Measurements from ENCODE around the gene BRWD1. TPM values are rescaled to one million over a fixed set of nuclear protein-coding genes. Genes with fewer than 3 reads are reported as not detected.

The BRWD1 gene
- polyA plus RNA-seq, 1 donor (not counting 4 experiments of a cell fraction or from before 2014, with no cell fraction given) = 15.1 TPM

DNA sequence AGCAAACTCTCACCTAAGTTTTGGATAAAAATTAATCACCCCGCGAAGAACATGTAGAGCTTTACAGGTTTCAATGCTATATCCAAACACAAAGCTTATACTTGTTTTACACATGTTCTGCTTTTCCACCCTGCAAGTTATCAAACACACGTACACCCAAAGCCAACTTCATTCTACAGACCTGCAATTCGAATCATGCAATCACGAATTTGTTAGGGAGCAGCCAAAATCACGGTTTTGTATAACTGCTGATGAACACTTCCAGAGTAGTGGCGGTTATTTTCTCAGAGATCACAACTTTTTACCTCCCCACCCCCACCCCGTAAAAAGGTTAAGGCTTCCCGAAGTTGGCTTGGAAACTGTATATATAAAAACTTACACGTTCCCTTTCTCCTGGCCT lies 34.1 kb upstream of the BRWD1 start:
- TF ChIP-seq EZH2 (IDR thresholded peaks at IDR 0.05; ENCODE audit: low read length) = no peak
- TF ChIP-seq, protein P1, sequence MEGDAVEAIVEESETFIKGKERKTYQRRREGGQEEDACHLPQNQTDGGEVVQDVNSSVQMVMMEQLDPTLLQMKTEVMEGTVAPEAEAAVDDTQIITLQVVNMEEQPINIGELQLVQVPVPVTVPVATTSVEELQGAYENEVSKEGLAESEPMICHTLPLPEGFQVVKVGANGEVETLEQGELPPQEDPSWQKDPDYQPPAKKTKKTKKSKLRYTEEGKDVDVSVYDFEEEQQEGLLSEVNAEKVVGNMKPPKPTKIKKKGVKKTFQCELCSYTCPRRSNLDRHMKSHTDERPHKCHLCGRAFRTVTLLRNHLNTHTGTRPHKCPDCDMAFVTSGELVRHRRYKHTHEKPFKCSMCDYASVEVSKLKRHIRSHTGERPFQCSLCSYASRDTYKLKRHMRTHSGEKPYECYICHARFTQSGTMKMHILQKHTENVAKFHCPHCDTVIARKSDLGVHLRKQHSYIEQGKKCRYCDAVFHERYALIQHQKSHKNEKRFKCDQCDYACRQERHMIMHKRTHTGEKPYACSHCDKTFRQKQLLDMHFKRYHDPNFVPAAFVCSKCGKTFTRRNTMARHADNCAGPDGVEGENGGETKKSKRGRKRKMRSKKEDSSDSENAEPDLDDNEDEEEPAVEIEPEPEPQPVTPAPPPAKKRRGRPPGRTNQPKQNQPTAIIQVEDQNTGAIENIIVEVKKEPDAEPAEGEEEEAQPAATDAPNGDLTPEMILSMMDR (optimal IDR thresholded peaks at IDR 0.05 in 1 of 3, IDR thresholded peaks at IDR 0.05 in 1 of 3, conservative IDR thresholded peaks at IDR 0.05 in 1 of 3; ENCODE audit: extremely low read depth in 1 of 3, insufficient read depth in 2 of 3, low read length in 3 of 3) = no peak
- Histone ChIP-seq H3K9me1 (ENCODE audit: control insufficient read depth, extremely low read depth, insufficient read depth, low read length) (no peaks in the 10 kb centered on the region), H3K4me2 (ENCODE audit: control insufficient read depth, extremely low read depth, insufficient read depth, low read depth, low read length) (peak overlapping the region; percentile 98), H2AFZ (ENCODE audit: control insufficient read depth, low read length) (no peak overlapping the region), H3K9ac (ENCODE audit: control insufficient read depth, extremely low read depth, insufficient read depth, low read length) (peak overlapping the region; percentile 95), H3K27me3 (ENCODE audit: control insufficient read depth, extremely low read depth, insufficient read depth, low read length) (no peaks in the 10 kb centered on the region), H4K20me1 (ENCODE audit: control insufficient read depth, extremely low read depth, insufficient read depth, low read length) (peaks cover 8% of the 10 kb centered on the region), H3K27ac (ENCODE audit: control insufficient read depth, insufficient read depth, low read length) (peak overlapping the region; percentile 87), H3K4me1 (ENCODE audit: control insufficient read depth, extremely low read depth, insufficient read depth, low read length) (peaks cover 24% of the 10 kb centered on the region), H3K79me2 (ENCODE audit: control insufficient read depth, insufficient read depth, low read length) (peaks cover 38% of the 10 kb centered on the region), H3K9me3 (ENCODE audit: control insufficient read depth, low read depth, low read length) (no peaks in the 10 kb centered on the region), H3K36me3 (ENCODE audit: control insufficient read depth in 2 of 2, extremely low read depth in 1 of 2, insufficient read depth in 2 of 2, low read length in 2 of 2) (peaks cover 3 to 21% of the 10 kb centered on the region in 2 experiments), H3K4me3 (ENCODE audit: control insufficient read depth in 2 of 3, extremely low read depth in 1 of 3, insufficient read depth in 2 of 3, low read depth in 1 of 3, low read length in 3 of 3) (peak overlapping the region; percentile 63 to 99 (median 96))
- peak; percentile 17 for FAIRE-seq
- dilution Hi-C loops (cut with MboI; ENCODE audit: extremely low pct_ligation_motif_present, low sequenced_read_pairs) = no loop called here
- DNase-seq (ENCODE audit: low read depth, low spot score) = no peak

DNA sequence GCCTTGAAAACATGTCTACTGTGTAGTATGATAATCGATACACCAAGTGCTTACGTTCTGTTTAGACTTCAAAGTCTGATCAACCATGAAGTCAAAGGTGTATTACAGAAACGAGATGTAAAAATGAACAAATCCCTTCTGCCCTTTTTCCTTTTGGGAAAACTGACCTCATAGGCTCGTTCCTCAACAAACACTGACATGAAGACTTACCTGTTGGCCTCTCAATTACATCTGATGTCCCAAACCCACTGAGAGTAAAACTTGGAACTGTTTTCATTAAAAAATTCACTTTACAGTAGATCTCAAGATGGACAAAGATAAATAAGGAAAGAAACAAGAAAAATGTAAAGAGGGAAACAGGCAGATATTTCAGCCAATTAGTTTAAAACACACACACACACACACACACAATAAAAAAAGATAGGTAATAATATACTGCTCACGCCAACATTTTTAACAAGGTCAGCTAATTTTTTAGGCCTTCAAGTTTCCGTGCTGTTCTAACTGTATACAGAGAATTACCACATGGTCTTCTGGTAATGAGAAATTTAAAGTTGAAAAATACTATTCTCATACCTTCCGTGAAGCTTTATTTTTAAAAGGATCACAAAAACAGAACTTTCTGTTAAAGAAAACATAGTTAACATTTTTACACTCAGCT lies 33.4 kb upstream of the BRWD1 start:
- Histone ChIP-seq H3K4me3 (ENCODE audit: control insufficient read depth in 2 of 3, extremely low read depth in 1 of 3, insufficient read depth in 2 of 3, low read depth in 1 of 3, low read length in 3 of 3) (peak overlapping the region; percentile 63 to 99 (median 96)), H3K79me2 (ENCODE audit: control insufficient read depth, insufficient read depth, low read length) (peaks cover 38% of the 10 kb centered on the region), H3K4me2 (ENCODE audit: control insufficient read depth, extremely low read depth, insufficient read depth, low read depth, low read length) (peak overlapping the region; percentile 98), H4K20me1 (ENCODE audit: control insufficient read depth, extremely low read depth, insufficient read depth, low read length) (peaks cover 8% of the 10 kb centered on the region), H2AFZ (ENCODE audit: control insufficient read depth, low read length) (no peak overlapping the region), H3K9me3 (ENCODE audit: control insufficient read depth, low read depth, low read length) (no peaks in the 10 kb centered on the region), H3K36me3 (ENCODE audit: control insufficient read depth in 2 of 2, extremely low read depth in 1 of 2, insufficient read depth in 2 of 2, low read length in 2 of 2) (peaks cover 5 to 21% of the 10 kb centered on the region in 2 experiments), H3K27ac (ENCODE audit: control insufficient read depth, insufficient read depth, low read length) (peak overlapping the region; percentile 87), H3K4me1 (ENCODE audit: control insufficient read depth, extremely low read depth, insufficient read depth, low read length) (peaks cover 24% of the 10 kb centered on the region), H3K27me3 (ENCODE audit: control insufficient read depth, extremely low read depth, insufficient read depth, low read length) (no peaks in the 10 kb centered on the region), H3K9me1 (ENCODE audit: control insufficient read depth, extremely low read depth, insufficient read depth, low read length) (no peaks in the 10 kb centered on the region), H3K9ac (ENCODE audit: control insufficient read depth, extremely low read depth, insufficient read depth, low read length) (peak overlapping the region; percentile 19)
- no peak for TF ChIP-seq EZH2 (IDR thresholded peaks at IDR 0.05; ENCODE audit: low read length)
- TF ChIP-seq, protein P1 (optimal IDR thresholded peaks at IDR 0.05 in 1 of 3, IDR thresholded peaks at IDR 0.05 in 1 of 3, conservative IDR thresholded peaks at IDR 0.05 in 1 of 3; ENCODE audit: extremely low read depth in 1 of 3, insufficient read depth in 2 of 3, low read length in 3 of 3) = no peak
- no peak for DNase-seq (ENCODE audit: low read depth, low spot score)
- no peak for FAIRE-seq
- dilution Hi-C loops (cut with MboI; ENCODE audit: extremely low pct_ligation_motif_present, low sequenced_read_pairs) = no loop called here

All from keratinocyte (primary cell).